Measurements from ENCODE around the gene TRPV2. TPM values are rescaled to one million over a fixed set of nuclear protein-coding genes. Genes with fewer than 3 reads are reported as not detected.
A peak's percentile ranks its signal among the peaks of the same experiment; 100 is the strongest.

The TRPV2 gene, protein sequence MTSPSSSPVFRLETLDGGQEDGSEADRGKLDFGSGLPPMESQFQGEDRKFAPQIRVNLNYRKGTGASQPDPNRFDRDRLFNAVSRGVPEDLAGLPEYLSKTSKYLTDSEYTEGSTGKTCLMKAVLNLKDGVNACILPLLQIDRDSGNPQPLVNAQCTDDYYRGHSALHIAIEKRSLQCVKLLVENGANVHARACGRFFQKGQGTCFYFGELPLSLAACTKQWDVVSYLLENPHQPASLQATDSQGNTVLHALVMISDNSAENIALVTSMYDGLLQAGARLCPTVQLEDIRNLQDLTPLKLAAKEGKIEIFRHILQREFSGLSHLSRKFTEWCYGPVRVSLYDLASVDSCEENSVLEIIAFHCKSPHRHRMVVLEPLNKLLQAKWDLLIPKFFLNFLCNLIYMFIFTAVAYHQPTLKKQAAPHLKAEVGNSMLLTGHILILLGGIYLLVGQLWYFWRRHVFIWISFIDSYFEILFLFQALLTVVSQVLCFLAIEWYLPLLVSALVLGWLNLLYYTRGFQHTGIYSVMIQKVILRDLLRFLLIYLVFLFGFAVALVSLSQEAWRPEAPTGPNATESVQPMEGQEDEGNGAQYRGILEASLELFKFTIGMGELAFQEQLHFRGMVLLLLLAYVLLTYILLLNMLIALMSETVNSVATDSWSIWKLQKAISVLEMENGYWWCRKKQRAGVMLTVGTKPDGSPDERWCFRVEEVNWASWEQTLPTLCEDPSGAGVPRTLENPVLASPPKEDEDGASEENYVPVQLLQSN
- total RNA-seq (29.0 TPM), polyA plus RNA-seq (39.8 TPM)
- long read RNA-seq, donor 1: 0 reads
- long read RNA-seq, donor 2: 0 reads
- long read RNA-seq, donor 3, partial matches to known transcripts: 0 of 2 reads
- long read RNA-seq, donor 3, other reads (novel, unspliced or antisense): 0 of 2 reads
- long read RNA-seq, donor 4, partial matches to known transcripts: 5 of 10 reads
- long read RNA-seq, donor 4, other reads (novel, unspliced or antisense): 0 of 10 reads
- long read RNA-seq, donor 5, partial matches to known transcripts: 5 of 15 reads
- long read RNA-seq, donor 5, other reads (novel, unspliced or antisense): 0 of 15 reads
- long read RNA-seq, donor 6, partial matches to known transcripts: 0 of 6 reads
- long read RNA-seq, donor 6, other reads (novel, unspliced or antisense): 0 of 6 reads
- long read RNA-seq, donor 7, partial matches to known transcripts: 0 of 2 reads
- long read RNA-seq, donor 7, other reads (novel, unspliced or antisense): 0 of 2 reads
- long read RNA-seq, donor 8, partial matches to known transcripts: 0 of 3 reads
- long read RNA-seq, donor 8, other reads (novel, unspliced or antisense): 0 of 3 reads
- long read RNA-seq, donor 9, partial matches to known transcripts: 0 of 4 reads
- long read RNA-seq, donor 9, other reads (novel, unspliced or antisense): 0 of 4 reads
- long read RNA-seq, donor 10, partial matches to known transcripts: 0 of 1 reads
- long read RNA-seq, donor 10, other reads (novel, unspliced or antisense): 0 of 1 reads

DNA sequence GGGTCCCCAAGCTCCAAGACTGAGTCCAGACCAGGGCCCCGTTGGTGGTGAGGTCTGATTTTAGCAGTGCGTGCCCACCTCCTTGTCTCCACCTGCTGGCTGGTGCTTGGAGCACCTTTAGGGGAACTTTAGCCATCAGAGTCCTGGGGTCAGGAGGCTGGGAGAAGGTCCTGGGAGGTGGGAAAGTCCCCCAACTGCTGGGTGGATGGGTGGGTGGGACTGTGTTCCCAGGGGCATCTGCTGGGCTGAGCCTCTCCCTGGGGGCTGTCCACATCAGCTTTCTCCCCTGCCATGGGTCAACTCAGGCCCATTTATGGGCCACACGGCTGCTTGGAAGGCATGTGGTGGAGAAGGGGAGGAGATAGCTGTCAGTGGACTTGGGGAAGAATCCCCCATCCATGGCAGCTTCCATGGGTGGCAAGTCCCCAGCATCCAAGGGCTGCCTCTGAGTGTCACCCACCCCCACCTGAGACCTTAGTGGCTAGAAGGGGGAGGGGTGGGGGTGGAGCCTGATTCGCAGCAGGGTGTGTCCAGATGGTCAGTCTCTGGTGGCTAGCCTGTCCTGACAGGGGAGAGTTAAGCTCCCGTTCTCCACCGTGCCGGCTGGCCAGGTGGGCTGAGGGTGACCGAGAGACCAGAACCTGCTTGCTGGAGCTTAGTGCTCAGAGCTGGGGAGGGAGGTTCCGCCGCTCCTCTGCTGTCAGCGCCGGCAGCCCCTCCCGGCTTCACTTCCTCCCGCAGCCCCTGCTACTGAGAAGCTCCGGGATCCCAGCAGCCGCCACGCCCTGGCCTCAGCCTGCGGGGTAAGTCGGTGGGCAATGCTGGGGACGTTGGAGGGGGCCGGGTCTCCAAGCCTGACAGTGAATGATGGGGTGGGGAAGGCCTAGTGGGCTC is at the start of gene TRPV2:
Gene TRPV2, plus strand, starts transcription at position 541 of the 894 bp plus-strand sequence. CDS start 2,098 bp downstream, outside the sequence.
- peak within 1 kb of the TSS; percentile 96 for H3K27ac ChIP-seq (ENCODE audit: low read depth in 1 of 2, low read length in 1 of 2)
- no peaks in the 10 kb centered on the region for H3K9me3 ChIP-seq (ENCODE audit: control insufficient read depth in 2 of 2, insufficient read depth in 1 of 2, low read length in 1 of 2)
- H3K4me3 ChIP-seq (ENCODE audit: low read length in 2 of 2): peak within 1 kb of the TSS; percentile 89
- H3K27me3 ChIP-seq (ENCODE audit: control insufficient read depth in 2 of 2, insufficient read depth in 1 of 2, low read length in 1 of 2): no peaks in the 10 kb centered on the region
- 2% methylated on average over 21 of the region's 21 CpGs for WGBS
- H3K4me1 ChIP-seq (ENCODE audit: control insufficient read depth in 2 of 2, insufficient read depth in 2 of 2, low read length in 2 of 2): peaks cover 16 to 37% of the 10 kb centered on the region in 2 donors
- DNase-seq (ENCODE audit: low read depth in 6 of 9, low spot score in 9 of 9): peak in 4 of 9 donors; percentile 44 to 78 (median 65)
- H3K36me3 ChIP-seq (ENCODE audit: control insufficient read depth in 2 of 2, insufficient read depth in 2 of 2, low read length in 1 of 2): peaks cover 23 to 24% of the 10 kb centered on the region in 2 donors

DNA sequence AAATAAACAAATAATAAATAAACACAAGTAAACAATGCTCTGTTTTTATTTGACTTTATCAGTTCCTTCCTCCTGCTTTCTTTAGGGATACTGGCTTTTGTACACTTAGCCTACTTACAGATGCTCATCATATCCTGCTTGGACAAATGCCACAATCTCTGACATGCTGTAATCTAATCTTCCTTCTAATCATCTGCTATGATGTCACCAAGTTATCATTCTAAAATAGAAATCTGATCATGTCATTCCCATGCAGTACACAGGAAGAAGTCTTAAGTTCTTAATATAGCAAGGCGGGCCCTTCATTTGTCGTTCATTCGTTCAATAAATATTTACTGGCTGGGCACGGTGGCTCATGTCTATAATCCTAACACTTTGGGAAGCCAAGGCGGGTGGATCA is 43.6 kb upstream of the TRPV2 start:
- Histone ChIP-seq H3K36me3 (ENCODE audit: control insufficient read depth in 2 of 2, insufficient read depth in 2 of 2, low read length in 1 of 2) (no peaks in the 10 kb centered on the region), H3K27me3 (ENCODE audit: control insufficient read depth in 2 of 2, insufficient read depth in 1 of 2, low read length in 1 of 2) (no peaks in the 10 kb centered on the region), H3K27ac (ENCODE audit: low read depth in 1 of 2, low read length in 1 of 2) (no peak overlapping the region), H3K9me3 (ENCODE audit: control insufficient read depth in 2 of 2, insufficient read depth in 1 of 2, low read length in 1 of 2) (no peaks in the 10 kb centered on the region), H3K4me3 (ENCODE audit: low read length in 2 of 2) (no peak overlapping the region), H3K4me1 (ENCODE audit: control insufficient read depth in 2 of 2, insufficient read depth in 2 of 2, low read length in 2 of 2) (no peaks in the 10 kb centered on the region)
- whole genome bisulfite sequencing: 95% methylated on average over 5 of the region's 5 CpGs
- no peak for DNase-seq (ENCODE audit: low read depth in 6 of 9, low spot score in 9 of 9)

DNA sequence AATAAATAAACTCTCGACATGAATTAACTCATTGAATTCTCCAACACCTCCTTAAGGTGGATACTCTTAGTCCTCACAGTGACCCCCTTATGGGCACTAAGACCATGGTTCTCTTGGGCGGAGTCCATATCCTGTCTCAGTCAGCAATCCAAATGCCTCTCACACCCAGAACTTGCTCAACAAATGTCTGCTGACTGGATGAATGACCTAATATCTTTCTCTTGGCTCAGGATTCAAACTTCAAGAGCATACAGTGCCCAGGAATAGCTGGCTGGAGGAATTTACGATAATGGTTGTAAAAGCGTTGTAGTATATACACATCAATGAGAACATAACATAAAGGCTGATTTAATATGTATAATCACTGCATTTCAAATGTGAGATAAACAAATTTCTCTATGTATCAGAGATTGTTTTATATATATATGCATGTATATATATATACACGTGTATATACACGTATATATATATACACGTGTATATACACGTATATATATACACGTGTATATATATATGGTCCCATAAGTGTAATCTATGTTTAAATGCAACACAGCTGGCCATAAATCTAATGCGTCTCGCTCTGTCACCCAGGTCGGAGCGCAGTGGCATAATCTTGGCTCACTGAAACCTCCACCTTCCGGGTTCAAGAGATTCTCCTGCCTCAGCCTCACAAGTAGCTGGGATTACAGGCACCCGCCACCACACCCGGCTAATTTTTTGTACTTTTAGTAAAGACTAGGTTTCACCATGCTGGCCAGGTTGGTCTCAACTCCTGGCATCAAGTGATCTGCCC is 41.0 kb upstream of the TRPV2 start:
- no peaks in the 10 kb centered on the region for H3K4me1 ChIP-seq (ENCODE audit: control insufficient read depth in 2 of 2, insufficient read depth in 2 of 2, low read length in 2 of 2)
- H3K36me3 ChIP-seq (ENCODE audit: control insufficient read depth in 2 of 2, insufficient read depth in 2 of 2, low read length in 1 of 2): no peaks in the 10 kb centered on the region
- H3K4me3 ChIP-seq (ENCODE audit: low read length in 2 of 2): no peak overlapping the region
- H3K9me3 ChIP-seq (ENCODE audit: control insufficient read depth in 2 of 2, insufficient read depth in 1 of 2, low read length in 1 of 2): peaks cover 0 to 6% of the 10 kb centered on the region in 2 donors
- no peak for DNase-seq (ENCODE audit: low read depth in 6 of 9, low spot score in 9 of 9)
- no peak overlapping the region for H3K27ac ChIP-seq (ENCODE audit: low read depth in 1 of 2, low read length in 1 of 2)
- 98% methylated on average over 16 of the region's 16 CpGs for WGBS
- no peaks in the 10 kb centered on the region for H3K27me3 ChIP-seq (ENCODE audit: control insufficient read depth in 2 of 2, insufficient read depth in 1 of 2, low read length in 1 of 2)

DNA sequence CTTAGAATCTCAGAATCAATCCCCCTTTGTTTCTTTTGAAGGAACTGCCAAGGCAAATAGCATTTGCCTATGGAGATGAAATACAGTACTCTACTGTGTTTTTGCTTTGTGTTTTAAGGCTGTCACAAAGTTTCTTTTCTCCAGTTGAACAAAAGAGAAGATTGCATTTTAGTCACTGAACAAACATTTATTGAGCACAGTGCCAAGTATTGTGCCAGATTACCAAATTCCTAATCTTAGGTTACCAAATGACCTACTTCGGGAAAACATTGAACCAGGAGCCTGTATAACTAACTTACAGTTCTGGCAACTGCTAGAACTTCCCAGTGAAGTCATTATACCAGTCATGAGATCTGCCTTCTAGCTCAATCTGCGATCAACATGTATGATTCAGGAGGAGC is 37.4 kb upstream of the TRPV2 start:
- H3K27ac ChIP-seq (ENCODE audit: low read depth in 1 of 2, low read length in 1 of 2): no peak overlapping the region
- H3K4me1 ChIP-seq (ENCODE audit: control insufficient read depth in 2 of 2, insufficient read depth in 2 of 2, low read length in 2 of 2): peaks cover 9 to 14% of the 10 kb centered on the region in 2 donors
- no peaks in the 10 kb centered on the region for H3K27me3 ChIP-seq (ENCODE audit: control insufficient read depth in 2 of 2, insufficient read depth in 1 of 2, low read length in 1 of 2)
- H3K9me3 ChIP-seq (ENCODE audit: control insufficient read depth in 2 of 2, insufficient read depth in 1 of 2, low read length in 1 of 2): peaks cover 0 to 14% of the 10 kb centered on the region in 2 donors
- H3K4me3 ChIP-seq (ENCODE audit: low read length in 2 of 2): no peak overlapping the region
- no peak for DNase-seq (ENCODE audit: low read depth in 6 of 9, low spot score in 9 of 9)
- 94% methylated on average over 2 of the region's 2 CpGs for WGBS
- H3K36me3 ChIP-seq (ENCODE audit: control insufficient read depth in 2 of 2, insufficient read depth in 2 of 2, low read length in 1 of 2): peaks cover 11 to 12% of the 10 kb centered on the region in 2 donors

DNA sequence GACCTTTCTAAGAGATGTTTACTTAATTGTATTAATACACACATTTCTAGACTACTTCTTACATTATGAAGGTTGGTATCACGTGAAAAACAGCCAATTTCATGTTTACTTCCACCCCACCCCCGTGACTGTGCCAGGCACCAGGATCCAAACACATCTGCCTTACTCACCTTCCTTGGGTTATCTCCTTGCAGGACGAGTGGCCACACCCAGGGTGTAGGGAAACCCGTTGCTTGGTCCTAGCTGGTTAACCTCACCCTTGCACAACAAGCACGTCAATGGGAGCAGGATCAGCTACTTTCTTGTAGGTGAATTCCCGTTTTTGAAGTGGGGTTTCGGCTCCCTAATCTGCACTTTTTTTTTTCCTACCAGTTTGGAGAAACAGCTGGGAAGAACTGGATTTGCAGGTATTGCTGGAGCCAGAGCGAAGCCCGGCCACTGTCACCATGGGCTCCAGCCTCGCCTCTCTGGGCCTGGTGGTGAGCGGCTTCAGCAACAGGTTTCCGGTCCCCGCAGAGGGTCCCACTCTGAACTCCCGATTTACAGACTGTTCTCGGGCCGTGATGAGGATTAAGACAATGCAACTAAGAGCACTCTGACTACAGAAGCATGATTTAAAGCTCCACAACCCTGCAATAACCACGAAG is 36.6 kb upstream of the TRPV2 start:
- Histone ChIP-seq H3K27me3 (ENCODE audit: control insufficient read depth in 2 of 2, insufficient read depth in 1 of 2, low read length in 1 of 2) (no peaks in the 10 kb centered on the region), H3K4me3 (ENCODE audit: low read length in 2 of 2) (no peak overlapping the region), H3K36me3 (ENCODE audit: control insufficient read depth in 2 of 2, insufficient read depth in 2 of 2, low read length in 1 of 2) (peaks cover 19 to 20% of the 10 kb centered on the region in 2 donors), H3K4me1 (ENCODE audit: control insufficient read depth in 2 of 2, insufficient read depth in 2 of 2, low read length in 2 of 2) (peaks cover 15 to 18% of the 10 kb centered on the region in 2 donors), H3K9me3 (ENCODE audit: control insufficient read depth in 2 of 2, insufficient read depth in 1 of 2, low read length in 1 of 2) (peaks cover 0 to 14% of the 10 kb centered on the region in 2 donors), H3K27ac (ENCODE audit: low read depth in 1 of 2, low read length in 1 of 2) (peak overlapping the region in 1 of 2 donors; percentile 8)
- WGBS: 95% methylated on average over 17 of the region's 17 CpGs
- no peak for DNase-seq (ENCODE audit: low read depth in 6 of 9, low spot score in 9 of 9)

DNA sequence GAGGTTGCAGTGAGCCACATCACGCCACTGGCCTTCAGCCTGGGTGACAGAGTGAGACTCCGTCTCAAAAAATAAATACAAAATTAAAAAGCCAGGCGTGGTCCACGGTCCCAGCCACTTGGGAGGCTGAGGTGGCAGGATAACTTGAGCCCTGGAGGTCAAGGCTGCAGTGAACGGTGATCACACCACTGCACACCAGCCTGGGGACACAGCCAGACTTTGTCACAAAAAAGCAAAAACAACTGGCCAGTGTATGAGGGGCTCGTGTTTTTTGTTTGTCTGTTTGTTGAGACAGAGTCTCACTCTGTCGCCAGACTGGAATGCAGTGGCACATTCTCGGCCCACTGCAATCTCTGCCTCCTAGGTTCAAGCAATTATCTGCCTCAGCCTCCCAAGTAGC is 35.7 kb upstream of the TRPV2 start:
- 96% methylated on average over 8 of the region's 8 CpGs for WGBS

More for the DNA sequence above, 35.7 kb upstream of the TRPV2 start:
- DNase-seq (ENCODE audit: low read depth in 6 of 9, low spot score in 9 of 9): no peak
- Histone ChIP-seq H3K27ac (ENCODE audit: low read depth in 1 of 2, low read length in 1 of 2) (no peak overlapping the region), H3K4me1 (ENCODE audit: control insufficient read depth in 2 of 2, insufficient read depth in 2 of 2, low read length in 2 of 2) (peaks cover 15 to 18% of the 10 kb centered on the region in 2 donors), H3K36me3 (ENCODE audit: control insufficient read depth in 2 of 2, insufficient read depth in 2 of 2, low read length in 1 of 2) (peaks cover 19 to 29% of the 10 kb centered on the region in 2 donors), H3K4me3 (ENCODE audit: low read length in 2 of 2) (no peak overlapping the region), H3K27me3 (ENCODE audit: control insufficient read depth in 2 of 2, insufficient read depth in 1 of 2, low read length in 1 of 2) (no peaks in the 10 kb centered on the region), H3K9me3 (ENCODE audit: control insufficient read depth in 2 of 2, insufficient read depth in 1 of 2, low read length in 1 of 2) (peaks cover 0 to 14% of the 10 kb centered on the region in 2 donors)
